Nephron progenitor cell (in vitro differentiated cells): ENCODE results near the gene ZHX3.

Experiments used
- DNase-seq: peaks from one replicate; pipeline ENCODE4 v3.0.0; 2021
- H3K27ac Mint-ChIP-seq: 2 replicates; pipeline ENCODE4 v1.8.0; 2021; ENCODE audit warnings: mild to moderate bottlenecking, moderate library complexity, mixed read lengths
- H3K27me3 Mint-ChIP-seq: 2 replicates; pipeline ENCODE4 v1.8.0; 2021; ENCODE audit warnings: mild to moderate bottlenecking, low read depth, mixed read lengths; ENCODE audit not compliant: poor library complexity
- H3K36me3 Mint-ChIP-seq: 2 replicates; pipeline ENCODE4 v1.8.0; 2021; ENCODE audit warnings: low read depth, mixed read lengths
- H3K4me1 Mint-ChIP-seq: 2 replicates; pipeline ENCODE4 v1.8.0; 2021; ENCODE audit warnings: mixed read lengths
- H3K4me3 Mint-ChIP-seq: 2 replicates; pipeline ENCODE4 v1.8.0; 2021; ENCODE audit warnings: mild to moderate bottlenecking, moderate library complexity, mixed read lengths
- H3K9me3 Mint-ChIP-seq: 2 replicates; pipeline ENCODE4 v1.8.0; 2021; ENCODE audit warnings: mild to moderate bottlenecking, moderate library complexity, mixed read lengths
- CTCF ChIP-seq: fragments of 200-600 bp; sonication (generic); IDR thresholded peaks from 2 replicates; pipeline ENCODE4 v1.5.0; 2021; ENCODE audit warnings: antibody characterized with exemption

ZHX3 gene

DNA sequence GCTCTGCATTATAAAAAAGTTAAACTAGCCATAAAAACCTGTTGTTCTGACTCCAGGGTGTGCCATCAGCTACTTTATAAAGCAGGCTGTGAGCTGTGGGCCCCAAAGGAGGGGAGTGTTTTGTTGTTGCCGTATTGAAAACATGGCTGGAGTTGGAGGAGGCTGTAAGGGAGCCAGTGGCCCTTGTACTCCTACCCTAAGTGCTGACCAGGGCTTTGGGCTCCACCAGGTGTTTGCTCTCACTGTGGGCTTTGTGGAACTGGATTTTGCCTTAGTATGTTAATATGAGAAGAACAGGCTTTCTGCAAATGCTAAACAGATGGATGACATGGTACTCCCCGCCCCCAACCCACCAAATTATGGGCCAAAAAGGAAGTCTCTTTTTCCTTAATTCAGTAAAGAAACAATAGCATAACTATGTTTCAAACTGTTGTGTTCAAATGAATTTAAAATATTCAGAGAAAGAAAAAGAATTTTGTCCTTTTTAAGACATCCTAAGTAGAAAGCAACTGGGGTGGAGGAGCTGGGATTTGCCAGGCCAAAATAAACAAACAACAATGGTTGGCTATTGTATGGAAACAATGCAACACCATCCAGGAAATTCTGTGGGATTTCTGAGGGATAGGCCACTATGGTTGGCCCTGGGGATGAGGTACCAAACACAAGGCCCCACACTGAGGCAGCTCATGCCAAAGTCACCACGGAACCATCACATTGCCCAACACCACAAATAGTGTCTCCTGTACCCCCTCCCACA is 116.9 kb downstream of the ZHX3 start:
- no peak for DNase-seq
- peaks cover 5% of the 10 kb centered on the region for H3K27me3 Mint-ChIP-seq
- H3K9me3 Mint-ChIP-seq: peaks cover 50% of the 10 kb centered on the region
- no peak for TF ChIP-seq CTCF
- no peaks in the 10 kb centered on the region for H3K4me1 Mint-ChIP-seq
- H3K36me3 Mint-ChIP-seq: peaks cover 74% of the 10 kb centered on the region
- no peak overlapping the region for H3K4me3 Mint-ChIP-seq
- H3K27ac Mint-ChIP-seq: no peak overlapping the region

- Mint-ChIP-seq H3K36me3 (peaks cover 64% of the 10 kb centered on the region), H3K27ac (no peak overlapping the region), H3K9me3 (peaks cover 58% of the 10 kb centered on the region), H3K4me1 (no peaks in the 10 kb centered on the region), H3K4me3 (no peak overlapping the region), H3K27me3 (peaks cover 5% of the 10 kb centered on the region)
- no peak for DNase-seq
- no peak for TF ChIP-seq CTCF
Observed at GRCh38 chr20:41198443-41198842, 119.1 kb downstream of the ZHX3 start.

- H3K36me3 Mint-ChIP-seq: peaks cover 55% of the 10 kb centered on the region
- peaks cover 5% of the 10 kb centered on the region for H3K27me3 Mint-ChIP-seq
- TF ChIP-seq CTCF: no peak
- no peaks in the 10 kb centered on the region for H3K4me1 Mint-ChIP-seq
- H3K4me3 Mint-ChIP-seq: no peak overlapping the region
- H3K27ac Mint-ChIP-seq: no peak overlapping the region
- no peak for DNase-seq
- H3K9me3 Mint-ChIP-seq: peaks cover 62% of the 10 kb centered on the region
Observed at GRCh38 chr20:41196653-41197225, 120.8 kb downstream of the ZHX3 start.

DNA sequence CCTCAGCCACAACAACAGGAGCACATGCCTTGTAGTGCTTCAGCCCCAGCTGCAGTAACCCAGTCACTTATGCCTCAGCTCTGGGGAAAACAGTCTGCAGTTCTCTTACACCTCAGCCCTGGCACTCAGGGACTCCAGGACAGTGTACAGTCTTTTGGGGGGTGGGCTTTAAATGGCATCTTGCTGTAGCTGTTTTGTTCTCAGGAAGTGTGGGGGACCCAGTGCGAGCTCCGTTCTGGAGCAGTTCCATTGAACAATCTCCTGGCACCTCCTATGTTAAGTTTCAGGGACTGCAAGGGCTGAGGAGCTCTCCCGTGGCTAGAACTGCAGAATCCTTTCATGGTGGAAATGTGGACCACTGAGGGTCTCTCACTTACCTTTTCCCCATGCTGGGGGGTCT is 125.0 kb downstream of the ZHX3 start:
- H3K4me3 Mint-ChIP-seq: no peak overlapping the region

GRCh38 chr20:41191562-41192500 is 125.7 kb downstream of the ZHX3 start:
- no peak for TF ChIP-seq CTCF
- no peak for DNase-seq
- H3K4me1 Mint-ChIP-seq: no peaks in the 10 kb centered on the region
- no peak overlapping the region for H3K4me3 Mint-ChIP-seq
- no peak overlapping the region for H3K27ac Mint-ChIP-seq
- H3K36me3 Mint-ChIP-seq: peaks cover 51% of the 10 kb centered on the region
- H3K27me3 Mint-ChIP-seq: peaks cover 7% of the 10 kb centered on the region
- H3K9me3 Mint-ChIP-seq: peaks cover 67% of the 10 kb centered on the region

More for the DNA sequence above, 125.0 kb downstream of the ZHX3 start:
- Mint-ChIP-seq H3K36me3 (peaks cover 56% of the 10 kb centered on the region), H3K4me1 (no peaks in the 10 kb centered on the region), H3K27me3 (peaks cover 7% of the 10 kb centered on the region), H3K9me3 (peaks cover 67% of the 10 kb centered on the region), H3K27ac (no peak overlapping the region)
- TF ChIP-seq CTCF: no peak
- DNase-seq: no peak
